GM12878 (cell line): ENCODE results near the gene PPIA. TPM values are rescaled to one million over a fixed set of nuclear protein-coding genes. Genes with fewer than 3 reads are reported as not detected.
A peak's percentile ranks its signal among the peaks of the same experiment; 100 is the strongest.

Experiments used
- ASH2L ChIP-seq: fragments of 300-600, 200-600 bp; sonication (generic); IDR thresholded peaks from 2 replicates; pipeline ENCODE4 v1.6.1; 2017; ENCODE audit warnings: low read depth, mild to moderate bottlenecking, borderline replicate concordance
- BCL11A ChIP-seq: IDR thresholded peaks from 2 replicates; pipeline ENCODE4 v1.6.1; 2011; ENCODE audit warnings: low read depth, low read length
- BCL3 ChIP-seq: IDR thresholded peaks from 2 replicates; pipeline ENCODE4 v1.6.1; 2011; ENCODE audit warnings: borderline replicate concordance, low read depth, mild to moderate bottlenecking, moderate library complexity, low read length; ENCODE audit not compliant: insufficient read depth, poor library complexity, severe bottlenecking
- CHD2 ChIP-seq: IDR thresholded peaks from 2 replicates; pipeline ENCODE4 v1.6.1; 2011; ENCODE audit warnings: low read depth, low read length, improper control_type of control experiment, borderline replicate concordance
- CHD4 ChIP-seq: fragments of 200-600 bp; sonication (generic); IDR thresholded peaks from 2 replicates; pipeline ENCODE4 v1.6.1; 2016; ENCODE audit warnings: mild to moderate bottlenecking
- CREB1 ChIP-seq: IDR thresholded peaks from 2 replicates; pipeline ENCODE4 v1.6.1; 2012; ENCODE audit warnings: low read depth, mild to moderate bottlenecking, inconsistent platforms
- CREM ChIP-seq: IDR thresholded peaks from 2 replicates; pipeline ENCODE4 v1.6.1; 2014; ENCODE audit warnings: antibody characterized with exemption, low read depth
- MXI1 ChIP-seq: fragments of 150-350 bp; IDR thresholded peaks from 2 replicates; pipeline ENCODE4 v1.6.1; 2011; ENCODE audit warnings: low read depth, mild to moderate bottlenecking, inconsistent platforms, low read length, improper control_type of control experiment
- POLR2AphosphoS5 ChIP-seq: IDR thresholded peaks from 2 replicates; pipeline ENCODE4 v1.6.1; 2011; ENCODE audit warnings: mild to moderate bottlenecking, low read length, inconsistent platforms
- RFX5 ChIP-seq: IDR thresholded peaks from 2 replicates; pipeline ENCODE4 v1.6.1; 2011; ENCODE audit warnings: low read depth, low read length, improper control_type of control experiment
- SMAD1 ChIP-seq: fragments of 450-650 bp; IDR thresholded peaks from 2 replicates; pipeline ENCODE4 v1.6.1; 2018; ENCODE audit warnings: mild to moderate bottlenecking, low read depth; ENCODE audit not compliant: partially characterized antibody
- TCF3 ChIP-seq: IDR thresholded peaks from 2 replicates; pipeline ENCODE4 v1.6.1; 2012; ENCODE audit warnings: low read depth, mild to moderate bottlenecking, low read length, borderline replicate concordance; ENCODE audit not compliant: insufficient read depth
- ZNF274 ChIP-seq: IDR thresholded peaks from one replicate; pipeline ENCODE4 v1.8.0; 2011; ENCODE audit not compliant: insufficient read length, insufficient read depth
- ZNF592 ChIP-seq: fragments of 450-650 bp; IDR thresholded peaks from 2 replicates; pipeline ENCODE4 v1.6.1; 2017; ENCODE audit warnings: mild to moderate bottlenecking, moderate library complexity
- ZNF622 ChIP-seq: fragments of 450-650 bp; IDR thresholded peaks from 2 replicates; pipeline ENCODE4 v1.6.1; 2017; ENCODE audit warnings: mild to moderate bottlenecking, inconsistent platforms
- polyA plus RNA-seq, 11 experiments: library from polyadenylated mRNA; depleted of rRNA in 4 of 11; unstranded in 6 of 11; stranded (reverse) in 5 of 11; fragments of >200 nt; fragmentation: Nextera tagmentation in 4 of 11; fragmentation: Illumina TruSeq in 1 of 11; extraction: Ambion mirVana in 4 of 11; extraction: Trizol in 1 of 11; gene quantifications; 1 replicate in 1 of 11; 2 replicates in 10 of 11; pipeline versions ENCODE4 v1.2.1 to v1.2.3, GENCODE V29; 2011 to 2016; ENCODE audit warnings: inconsistent platforms in 2 of 11, missing spikeins in 2 of 11, low read depth in 1 of 11
- total RNA-seq, 4 experiments: library from RNA; depleted of rRNA in 3 of 4; stranded (reverse); fragments of >200 nt in 3 of 4; fragmentation: Illumina TruSeq in 1 of 4; extraction: Trizol in 1 of 4; gene quantifications; 2 replicates each; pipeline versions ENCODE4 v1.2.1 to v1.2.3, GENCODE V29; 2013 to 2021
- TF ChIP-seq, protein P1 (sequence below): fragments of 450-650 bp; formaldehyde crosslinking; IDR thresholded peaks from 2 replicates; pipeline ENCODE4 v1.4.0; 2022; ENCODE audit warnings: mild to moderate bottlenecking, moderate library complexity
- TF ChIP-seq, protein P2 (sequence below): fragments of 150-350 bp; IDR thresholded peaks from 2 replicates; pipeline ENCODE4 v1.6.1; 2014; ENCODE audit warnings: mild to moderate bottlenecking, low read depth, low read length
- TF ChIP-seq, protein P3 (sequence below): IDR thresholded peaks from 2 replicates; pipeline ENCODE4 v1.6.1; 2012; ENCODE audit warnings: low read depth, low read length, improper control_type of control experiment

The PPIA gene
- total and polyA plus RNA-seq, 10 of the 15 experiments (the other 5 are each of a cell fraction or from before 2014, with no cell fraction given), result 2,712 to 7,982 (median 5,027) TPM

DNA sequence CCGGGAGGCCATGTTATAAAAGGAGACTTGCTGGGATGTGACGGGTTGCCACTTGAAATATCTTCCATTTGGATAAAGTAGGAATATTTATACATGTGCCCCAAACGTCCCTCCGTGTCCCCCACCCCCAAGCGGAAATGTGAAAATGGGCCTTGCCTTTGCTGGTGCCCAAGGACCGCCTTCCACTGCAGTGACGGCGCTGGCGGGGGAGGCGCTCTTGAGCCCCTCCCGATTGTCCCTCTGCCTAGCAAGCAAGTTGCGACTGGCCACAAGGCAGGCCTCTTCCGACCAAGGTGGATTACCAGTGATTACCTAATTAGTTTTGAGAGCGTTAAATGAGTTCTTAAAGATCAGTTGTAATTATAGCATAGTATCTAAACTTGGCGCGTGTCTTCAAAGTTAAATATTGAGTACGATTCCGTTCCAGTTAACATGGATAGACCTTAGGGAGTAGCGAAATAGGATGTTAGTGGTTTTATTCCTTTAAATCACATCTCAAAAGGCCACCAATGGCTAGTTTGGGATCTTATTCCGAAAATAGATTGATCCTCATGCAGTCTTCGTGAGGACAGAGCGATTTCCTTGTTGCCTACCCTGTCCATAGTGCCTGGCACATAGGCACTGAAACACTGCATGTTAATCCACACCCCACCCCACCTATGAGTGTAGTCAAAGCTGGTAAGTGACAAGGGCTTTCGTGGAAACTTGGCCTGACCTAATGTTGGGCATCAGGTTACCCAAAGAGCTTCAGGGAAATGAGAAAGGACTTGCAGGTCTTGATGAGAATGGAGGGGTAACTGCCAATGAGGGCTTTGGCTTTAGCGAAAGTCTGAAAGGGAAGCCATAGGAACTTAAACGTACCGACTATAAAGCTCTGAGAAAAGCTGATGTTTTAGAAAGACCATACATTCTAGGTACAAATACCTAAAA lies 1.1 kb downstream of the PPIA start (continued):
- TF ChIP-seq, protein P1, sequence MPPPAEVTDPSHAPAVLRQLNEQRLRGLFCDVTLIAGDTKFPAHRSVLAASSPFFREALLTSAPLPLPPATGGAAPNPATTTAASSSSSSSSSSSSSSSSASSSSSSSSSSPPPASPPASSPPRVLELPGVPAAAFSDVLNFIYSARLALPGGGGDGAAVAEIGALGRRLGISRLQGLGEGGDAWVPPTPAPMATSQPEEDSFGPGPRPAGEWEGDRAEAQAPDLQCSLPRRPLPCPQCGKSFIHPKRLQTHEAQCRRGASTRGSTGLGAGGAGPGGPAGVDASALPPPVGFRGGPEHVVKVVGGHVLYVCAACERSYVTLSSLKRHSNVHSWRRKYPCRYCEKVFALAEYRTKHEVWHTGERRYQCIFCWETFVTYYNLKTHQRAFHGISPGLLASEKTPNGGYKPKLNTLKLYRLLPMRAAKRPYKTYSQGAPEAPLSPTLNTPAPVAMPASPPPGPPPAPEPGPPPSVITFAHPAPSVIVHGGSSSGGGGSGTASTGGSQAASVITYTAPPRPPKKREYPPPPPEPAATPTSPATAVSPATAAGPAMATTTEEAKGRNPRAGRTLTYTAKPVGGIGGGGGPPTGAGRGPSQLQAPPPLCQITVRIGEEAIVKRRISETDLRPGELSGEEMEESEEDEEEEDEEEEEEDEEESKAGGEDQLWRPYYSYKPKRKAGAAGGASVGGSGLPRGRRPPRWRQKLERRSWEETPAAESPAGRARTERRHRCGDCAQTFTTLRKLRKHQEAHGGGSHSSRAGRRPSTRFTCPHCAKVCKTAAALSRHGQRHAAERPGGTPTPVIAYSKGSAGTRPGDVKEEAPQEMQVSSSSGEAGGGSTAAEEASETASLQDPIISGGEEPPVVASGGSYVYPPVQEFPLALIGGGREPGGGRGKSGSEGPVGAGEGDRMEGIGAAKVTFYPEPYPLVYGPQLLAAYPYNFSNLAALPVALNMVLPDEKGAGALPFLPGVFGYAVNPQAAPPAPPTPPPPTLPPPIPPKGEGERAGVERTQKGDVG, result no peak
- TF ChIP-seq BCL3 (no peak), POLR2AphosphoS5 (peak; percentile 89), CHD4 (no peak), BCL11A (no peak), ZNF592 (no peak), TCF3 (no peak), RFX5 (no peak), CREM (peak; percentile 41), ZNF274 (no peak), ZNF622 (no peak), MXI1 (no peak), CHD2 (no peak), CREB1 (peak; percentile 60; the same call in 1 of the 2 replicates), SMAD1 (peak; percentile 59), ASH2L (no peak)
- TF ChIP-seq, protein P2, sequence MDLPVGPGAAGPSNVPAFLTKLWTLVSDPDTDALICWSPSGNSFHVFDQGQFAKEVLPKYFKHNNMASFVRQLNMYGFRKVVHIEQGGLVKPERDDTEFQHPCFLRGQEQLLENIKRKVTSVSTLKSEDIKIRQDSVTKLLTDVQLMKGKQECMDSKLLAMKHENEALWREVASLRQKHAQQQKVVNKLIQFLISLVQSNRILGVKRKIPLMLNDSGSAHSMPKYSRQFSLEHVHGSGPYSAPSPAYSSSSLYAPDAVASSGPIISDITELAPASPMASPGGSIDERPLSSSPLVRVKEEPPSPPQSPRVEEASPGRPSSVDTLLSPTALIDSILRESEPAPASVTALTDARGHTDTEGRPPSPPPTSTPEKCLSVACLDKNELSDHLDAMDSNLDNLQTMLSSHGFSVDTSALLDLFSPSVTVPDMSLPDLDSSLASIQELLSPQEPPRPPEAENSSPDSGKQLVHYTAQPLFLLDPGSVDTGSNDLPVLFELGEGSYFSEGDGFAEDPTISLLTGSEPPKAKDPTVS, result no peak
- TF ChIP-seq, protein P3, sequence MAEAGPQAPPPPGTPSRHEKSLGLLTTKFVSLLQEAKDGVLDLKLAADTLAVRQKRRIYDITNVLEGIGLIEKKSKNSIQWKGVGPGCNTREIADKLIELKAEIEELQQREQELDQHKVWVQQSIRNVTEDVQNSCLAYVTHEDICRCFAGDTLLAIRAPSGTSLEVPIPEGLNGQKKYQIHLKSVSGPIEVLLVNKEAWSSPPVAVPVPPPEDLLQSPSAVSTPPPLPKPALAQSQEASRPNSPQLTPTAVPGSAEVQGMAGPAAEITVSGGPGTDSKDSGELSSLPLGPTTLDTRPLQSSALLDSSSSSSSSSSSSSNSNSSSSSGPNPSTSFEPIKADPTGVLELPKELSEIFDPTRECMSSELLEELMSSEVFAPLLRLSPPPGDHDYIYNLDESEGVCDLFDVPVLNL, result no peak
